Measurements from ENCODE around the gene TOMM40L. TPM values are rescaled to one million over a fixed set of nuclear protein-coding genes. Genes with fewer than 3 reads are reported as not detected.

TOMM40L gene
- total RNA-seq, 2 donors from 2014 or later = 1.8 to 8.9 TPM

- Histone ChIP-seq H3K27ac (peak overlapping the region in 1 of 4 donors; percentile 57), H3K4me3 (no peak overlapping the region), H3K9me3 (no peaks in the 10 kb centered on the region), H3K27me3 (no peaks in the 10 kb centered on the region), H3K36me3 (replicated peaks in 1 of 2; ENCODE audit: insufficient read depth in 1 of 2, low read depth in 2 of 2) (no peaks in the 10 kb centered on the region), H3K4me1 (peaks cover 11% of the 10 kb centered on the region)
- no peak for ATAC-seq
- TF ChIP-seq CTCF (IDR thresholded peaks at IDR 0.05) = no peak
- peak in 2 of 3 donors; percentile 22 to 36 for TF ChIP-seq POLR2A (IDR thresholded peaks at IDR 0.05)
- intact Hi-C loops (cut with DNase I) = no loop called here
- WGBS, 2 donors = 58 to 75% methylated on average over 18 to 25 of the region's 27 CpGs
- peak in 1 of 4 donors; percentile 37 for DNase-seq
Measured at GRCh38 chr1:161196521-161197451, 29.1 kb upstream of the TOMM40L start.

- ATAC-seq (no peak), DNase-seq (no peak)
- H3K27me3 ChIP-seq = no peaks in the 10 kb centered on the region
- H3K36me3 ChIP-seq (replicated peaks in 1 of 2; ENCODE audit: insufficient read depth in 1 of 2, low read depth in 2 of 2) = no peaks in the 10 kb centered on the region
- TF ChIP-seq CTCF (IDR thresholded peaks at IDR 0.05) (no peak), POLR2A (IDR thresholded peaks at IDR 0.05) (peak in 1 of 3 donors; percentile 6)
- 66 to 75% methylated on average over 8 to 11 of the region's 11 CpGs for WGBS, 2 donors
- H3K27ac ChIP-seq = peak overlapping the region in 3 of 4 donors; percentile 16 to 91 (median 57)
- H3K4me1 ChIP-seq = peaks cover 11% of the 10 kb centered on the region
- H3K9me3 ChIP-seq = no peaks in the 10 kb centered on the region
- H3K4me3 ChIP-seq = no peak overlapping the region
- intact Hi-C loops (cut with DNase I) = no loop called here
Measured at GRCh38 chr1:161197560-161198193, 28.2 kb upstream of the TOMM40L start.

- Histone ChIP-seq H3K4me3 (no peak overlapping the region), H3K27ac (peak overlapping the region in 3 of 4 donors; percentile 16 to 91 (median 57)), H3K4me1 (peaks cover 18% of the 10 kb centered on the region), H3K27me3 (no peaks in the 10 kb centered on the region), H3K36me3 (replicated peaks in 1 of 2; ENCODE audit: insufficient read depth in 1 of 2, low read depth in 2 of 2) (no peaks in the 10 kb centered on the region), H3K9me3 (no peaks in the 10 kb centered on the region)
- 21 to 39% methylated on average over 6 to 20 of the region's 20 CpGs for WGBS, 2 donors
- intact Hi-C loops (cut with DNase I) = no loop called here
- ATAC-seq = no peak
- no peak for TF ChIP-seq CTCF (IDR thresholded peaks at IDR 0.05)
- TF ChIP-seq POLR2A (IDR thresholded peaks at IDR 0.05) = no peak
- no peak for DNase-seq
Measured at GRCh38 chr1:161198194-161198896, 27.5 kb upstream of the TOMM40L start.

- 73 to 75% methylated on average over 11 of the region's 11 CpGs for WGBS, 2 donors
- H3K9me3 ChIP-seq = no peaks in the 10 kb centered on the region
- no peak within 1 kb of the TSS for H3K4me3 ChIP-seq
- TF ChIP-seq CTCF (IDR thresholded peaks at IDR 0.05) = no peak
- peak in 2 of 3 donors; percentile 69 to 83 for TF ChIP-seq POLR2A (IDR thresholded peaks at IDR 0.05)
- peak within 1 kb of the TSS; percentile 16 to 96 (median 58) for H3K27ac ChIP-seq
- DNase-seq (peak in 3 of 4 donors; percentile 43 to 58 (median 54)), ATAC-seq (no peak)
- no peaks in the 10 kb centered on the region for H3K27me3 ChIP-seq
- peaks cover 24% of the 10 kb centered on the region for H3K4me1 ChIP-seq
- intact Hi-C loops (cut with DNase I) = no loop called here
- H3K36me3 ChIP-seq (replicated peaks in 1 of 2; ENCODE audit: insufficient read depth in 1 of 2, low read depth in 2 of 2) = no peaks in the 10 kb centered on the region
Measured at GRCh38 chr1:161198897-161199431, 26.9 kb upstream of the TOMM40L start, which contains the start of gene ADAMTS4. TSS of gene ADAMTS4 (minus strand) at chr1:161199054. CDS start at chr1:161198627, 427 bp downstream.
